Stimulated activated CD4-positive, alpha-beta T cell treated with anti-CD3 and anti-CD28 coated beads, Interleukin-2, amount 100 ng/mL, for 24 hours (primary cell): ENCODE measurements around the gene SAMHD1.

Experiments used
- DNase-seq, 2 donors: peaks; one replicate each; pipeline ENCODE4 v3.0.0-alpha.2; 2020

Gene SAMHD1

DNA sequence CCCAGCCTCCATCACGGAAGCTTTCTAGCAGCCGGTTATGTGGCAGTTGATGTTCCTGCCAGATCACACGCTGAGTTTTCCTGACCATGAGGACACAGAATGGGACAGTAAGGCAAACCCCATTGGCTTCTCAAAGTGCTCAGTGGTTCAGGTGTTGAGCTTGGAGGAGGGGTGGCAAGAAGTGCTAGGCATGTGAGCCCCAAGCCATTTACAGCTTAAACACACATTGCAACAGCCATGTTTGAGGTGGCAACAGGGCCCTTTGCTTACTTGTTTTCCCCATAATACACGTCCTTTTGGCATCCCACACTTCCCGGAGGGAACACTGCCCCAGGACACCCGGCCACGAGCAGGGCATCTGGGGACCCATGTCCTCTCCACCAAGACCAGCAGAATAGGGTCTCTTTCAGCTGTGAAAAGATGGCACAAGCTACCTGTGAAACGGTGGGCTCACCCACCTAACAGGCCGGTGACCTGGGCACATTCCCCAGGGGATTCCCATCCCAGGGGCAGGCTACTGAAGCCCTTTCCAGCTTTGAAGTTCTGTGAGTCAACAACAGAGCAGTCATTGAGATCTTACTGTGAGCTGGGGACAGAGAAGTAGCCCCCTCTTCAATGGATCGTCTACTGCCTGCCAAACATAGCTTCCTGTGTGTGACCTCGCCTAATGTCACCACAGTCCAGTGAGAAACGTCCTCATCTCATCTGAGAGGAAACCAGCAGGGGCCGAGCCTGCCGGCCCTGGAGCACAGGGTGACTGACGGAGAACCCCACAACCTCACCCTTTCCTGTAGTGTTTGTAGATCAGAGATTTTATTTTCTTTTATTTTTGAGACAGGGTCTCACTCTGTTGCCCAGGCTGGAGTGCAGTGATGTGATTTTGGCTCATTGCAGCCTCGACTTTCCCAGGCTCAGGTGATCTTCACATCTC, 79.6 kb downstream of the SAMHD1 start:
- DNase-seq, result no peak

DNA sequence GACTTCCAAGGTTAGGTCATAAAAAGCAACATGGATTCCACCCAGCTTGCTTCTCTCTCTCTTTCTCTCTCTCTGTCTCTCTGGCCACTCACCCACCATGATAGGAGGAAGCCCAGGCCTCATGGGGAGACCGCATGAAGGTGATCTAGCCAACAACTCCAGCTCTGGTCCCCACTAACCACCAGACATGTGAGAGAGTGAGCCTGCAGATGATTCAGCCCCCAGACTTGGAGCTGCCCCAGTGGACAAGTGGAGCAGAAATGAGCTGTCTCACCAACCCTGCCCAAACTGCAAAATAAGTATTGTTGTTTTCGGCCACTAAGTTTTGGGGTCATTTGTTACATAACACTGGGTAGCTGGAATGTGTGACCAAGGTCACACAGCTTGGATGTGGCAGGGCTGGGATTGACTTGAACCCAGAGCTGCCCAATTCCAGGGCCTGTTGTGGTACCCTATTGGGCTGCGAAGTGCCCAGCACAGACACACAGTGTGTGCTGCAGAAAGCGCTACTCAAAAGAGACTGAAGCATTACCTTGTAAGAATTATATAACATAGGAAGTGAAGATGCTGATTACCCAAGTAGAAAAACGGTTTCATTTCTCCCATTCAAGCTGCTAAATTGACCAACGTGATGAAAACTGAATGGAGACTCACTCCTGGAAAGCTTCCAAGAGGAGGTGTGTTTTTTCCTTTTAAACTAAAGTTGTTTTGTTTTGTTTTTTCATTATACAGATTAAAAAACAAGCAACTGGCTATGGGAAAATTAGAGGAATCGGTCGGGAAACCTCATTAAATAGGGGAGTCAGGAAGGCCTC, 84.6 kb downstream of the SAMHD1 start:
- DNase-seq, result no peak

DNA sequence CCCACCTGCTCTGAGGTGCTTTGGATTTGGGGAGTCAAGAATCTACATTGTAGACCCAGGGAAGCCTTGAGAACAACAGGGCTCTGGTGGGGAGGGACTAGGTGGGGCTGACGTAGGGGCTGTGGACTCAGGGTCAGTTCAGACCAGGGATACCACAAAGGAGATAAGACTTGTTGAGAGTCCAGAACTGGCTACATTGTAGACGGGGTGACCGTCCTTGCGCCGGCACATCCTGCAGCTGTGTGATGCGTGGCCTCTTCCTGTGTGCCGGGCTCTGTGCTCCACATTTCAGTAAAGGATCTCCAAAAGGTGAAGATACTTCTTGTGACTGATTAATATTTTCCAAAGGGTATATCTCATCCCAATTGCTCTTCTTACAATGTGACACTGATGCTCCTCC, 85.3 kb downstream of the SAMHD1 start:
- DNase-seq, result no peak

DNA sequence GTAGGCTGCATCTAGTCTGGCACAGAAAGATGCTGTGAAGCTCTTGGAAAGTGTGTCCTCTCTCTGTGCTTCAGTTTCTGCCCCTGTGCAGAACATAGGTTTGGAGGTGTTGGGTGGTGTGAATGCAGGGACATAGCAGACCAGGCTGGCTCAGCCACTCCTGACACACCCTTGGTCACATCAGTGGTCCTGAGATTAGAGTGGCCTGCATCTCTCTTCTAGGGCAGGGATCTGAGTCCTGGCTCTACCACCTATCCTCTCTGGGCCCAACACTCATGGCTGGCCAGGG, 85.7 kb downstream of the SAMHD1 start:
- no peak for DNase-seq

DNA sequence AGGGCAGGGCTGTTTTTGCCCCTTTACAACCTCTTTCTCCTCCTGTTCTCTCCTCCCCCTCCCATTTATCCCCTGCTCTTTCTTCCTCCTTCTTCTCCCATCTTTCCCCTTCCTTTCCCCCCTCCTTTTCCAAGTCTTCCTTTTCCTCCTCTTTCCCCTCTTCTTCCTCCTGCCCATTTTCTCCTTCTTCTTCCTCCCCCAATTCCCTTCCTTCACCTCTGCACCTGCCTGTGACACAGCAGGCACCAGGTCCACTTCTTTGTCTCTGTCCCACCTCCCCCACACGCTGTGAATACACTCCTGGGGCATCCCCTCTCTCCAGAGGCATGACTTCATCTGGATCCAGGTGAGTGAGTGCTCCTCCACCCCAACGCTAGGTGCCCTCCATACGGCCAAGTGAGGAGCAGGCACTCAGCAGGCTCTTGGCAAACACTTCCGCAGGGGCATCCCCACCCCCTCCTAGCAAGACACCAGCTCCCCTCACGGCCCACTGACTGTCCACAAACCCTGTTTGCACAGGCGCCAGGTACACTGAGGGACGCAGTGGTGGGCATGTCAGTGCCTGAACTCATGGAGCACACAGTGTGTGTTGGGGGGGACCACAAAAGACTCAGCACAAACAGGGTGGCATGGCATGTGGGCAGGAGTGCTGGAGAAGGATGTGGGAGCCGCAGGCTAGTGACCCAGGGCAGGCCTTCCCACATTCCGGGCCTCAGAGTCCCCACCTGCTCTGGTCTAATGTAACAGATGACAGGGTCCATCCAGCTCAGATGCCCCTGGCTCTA, 86.2 kb downstream of the SAMHD1 start:
- DNase-seq, result no peak

DNA sequence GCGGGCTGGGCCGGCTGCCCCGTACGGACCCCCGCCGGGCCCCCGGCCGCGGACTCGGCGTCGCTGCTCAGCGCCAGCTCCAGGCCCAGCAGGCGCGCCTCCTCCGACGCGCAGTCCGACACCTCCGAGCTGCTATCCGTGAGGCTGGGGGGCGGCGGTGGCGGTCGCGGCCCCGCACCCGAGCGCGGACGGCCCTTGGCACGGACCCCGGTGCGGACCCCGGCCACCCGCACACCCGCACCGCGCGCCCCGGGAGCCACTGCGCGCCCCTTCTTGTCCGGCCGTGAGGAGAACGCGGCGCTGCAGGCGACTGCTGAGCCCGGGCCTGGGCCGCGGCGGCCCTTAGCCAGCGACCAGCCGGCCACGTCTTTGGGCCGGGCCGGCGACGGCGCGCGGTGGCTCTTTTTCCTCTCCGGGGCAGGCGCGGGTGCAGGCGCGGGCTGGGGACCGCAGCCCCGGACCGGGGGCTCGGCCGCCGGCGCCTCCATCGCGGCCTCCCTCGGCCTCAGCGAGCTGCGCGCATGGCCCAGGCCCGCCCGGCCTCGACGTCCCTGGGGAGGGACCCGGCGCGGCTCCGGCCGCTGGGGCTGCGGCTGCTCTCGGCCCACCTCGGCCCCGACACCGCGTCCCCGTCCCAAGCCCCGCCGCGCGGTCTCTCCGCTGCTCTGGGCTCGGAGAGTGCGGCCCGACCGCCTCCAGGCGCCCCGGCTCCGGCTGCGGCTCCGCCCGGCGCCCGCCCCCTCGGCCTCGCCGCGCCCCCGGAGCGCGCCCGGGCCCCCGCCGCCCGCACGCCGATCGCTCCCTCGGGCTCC, 88.4 kb downstream of the SAMHD1 start:
- DNase-seq, result no peak

DNA sequence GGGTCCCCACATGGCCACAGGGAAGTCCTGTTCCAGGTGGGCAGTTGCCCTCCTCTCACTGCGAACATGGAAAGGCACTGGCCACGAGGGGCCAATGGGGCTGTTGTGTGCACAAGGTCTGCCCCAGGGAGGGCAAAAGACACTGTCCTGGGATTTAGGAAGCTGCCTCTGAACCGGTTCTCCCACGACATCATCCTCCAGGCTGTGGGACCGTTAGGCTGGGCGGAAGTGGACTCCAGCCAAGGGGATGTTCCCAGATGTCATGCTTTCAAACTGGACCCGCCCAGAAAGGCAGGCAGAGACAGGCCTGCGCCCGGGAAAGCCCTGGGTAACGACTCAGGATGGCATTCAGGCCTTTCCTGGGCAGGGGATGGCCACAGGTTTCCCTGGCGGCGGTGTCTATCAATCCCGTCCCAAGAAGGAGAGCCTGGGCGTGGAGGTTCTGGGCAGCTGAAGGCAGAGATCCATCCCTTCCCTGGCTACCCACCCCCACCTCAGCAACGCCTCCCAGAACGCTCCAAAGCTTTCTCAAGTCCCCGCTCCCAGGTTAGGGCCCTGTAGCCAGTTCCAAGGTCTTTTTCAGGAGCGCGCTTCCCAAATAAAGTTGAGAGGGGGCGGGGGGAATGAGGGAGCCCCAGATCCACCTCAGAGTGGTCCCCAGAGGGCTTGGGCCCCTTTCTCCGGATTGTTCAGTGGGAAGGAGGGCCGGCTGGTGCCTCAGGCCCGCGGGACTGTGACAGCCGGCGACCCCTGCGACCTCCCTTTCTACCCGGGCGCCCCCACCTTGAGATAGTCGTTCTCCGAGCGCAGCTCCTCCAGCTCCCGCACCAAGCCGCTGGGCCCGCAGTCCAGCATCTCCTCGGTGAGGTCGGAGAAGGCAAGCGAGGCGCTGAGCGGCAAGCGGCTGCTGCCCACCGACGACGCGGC, 89.4 kb downstream of the SAMHD1 start:
- no peak for DNase-seq

DNA sequence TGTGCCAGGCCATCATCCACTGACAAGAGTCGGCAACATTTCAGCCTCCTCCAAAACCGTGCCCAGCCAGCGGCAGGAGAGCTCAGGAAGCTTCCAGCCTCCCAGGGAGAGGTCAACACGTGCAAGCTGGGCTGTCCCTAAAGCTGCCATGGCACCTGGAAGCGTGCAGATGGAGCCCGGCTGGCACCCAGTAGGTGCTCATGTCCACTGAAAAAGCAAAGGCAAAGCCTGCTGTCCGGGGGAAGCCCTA, 90.0 kb downstream of the SAMHD1 start:
- no peak for DNase-seq

DNA sequence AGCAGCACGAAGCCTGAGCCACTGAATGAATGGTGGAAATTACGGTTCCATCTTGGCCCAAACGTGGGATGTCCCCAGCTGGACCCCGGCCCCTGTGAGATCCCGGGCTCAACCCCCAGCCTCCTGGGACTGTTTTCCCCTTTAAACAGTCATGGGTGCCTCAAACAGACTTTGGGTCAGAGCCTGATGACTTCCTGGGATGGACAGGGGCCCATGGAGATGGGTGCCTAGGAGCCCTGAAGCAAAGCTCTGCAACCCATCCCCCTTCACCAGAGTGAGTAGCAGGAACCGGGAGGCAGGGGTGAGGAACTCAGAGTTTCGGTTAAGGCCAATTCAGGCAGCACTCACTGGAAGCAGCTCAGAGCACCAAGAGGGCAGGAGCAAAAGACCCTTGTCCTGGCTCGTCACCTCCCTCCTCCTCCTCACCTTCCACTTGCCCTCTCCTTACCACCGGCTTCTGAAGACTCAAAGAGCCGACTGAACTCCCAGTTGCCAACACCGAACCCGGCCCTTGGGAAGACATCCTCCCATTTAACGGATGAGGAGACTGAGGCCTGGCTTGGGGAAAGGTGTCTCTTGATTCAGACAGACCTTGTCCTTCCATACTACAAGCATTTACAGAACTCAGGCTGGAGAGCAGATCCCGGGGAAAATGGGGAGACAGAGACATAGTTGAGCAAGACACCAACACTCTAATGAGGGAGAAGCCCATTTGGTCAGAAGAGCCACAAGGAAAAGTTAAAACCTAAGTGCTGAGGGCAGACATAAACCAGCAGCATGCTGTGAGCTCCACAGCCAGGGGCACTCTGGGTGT, 90.5 kb downstream of the SAMHD1 start:
- DNase-seq, result no peak

DNA sequence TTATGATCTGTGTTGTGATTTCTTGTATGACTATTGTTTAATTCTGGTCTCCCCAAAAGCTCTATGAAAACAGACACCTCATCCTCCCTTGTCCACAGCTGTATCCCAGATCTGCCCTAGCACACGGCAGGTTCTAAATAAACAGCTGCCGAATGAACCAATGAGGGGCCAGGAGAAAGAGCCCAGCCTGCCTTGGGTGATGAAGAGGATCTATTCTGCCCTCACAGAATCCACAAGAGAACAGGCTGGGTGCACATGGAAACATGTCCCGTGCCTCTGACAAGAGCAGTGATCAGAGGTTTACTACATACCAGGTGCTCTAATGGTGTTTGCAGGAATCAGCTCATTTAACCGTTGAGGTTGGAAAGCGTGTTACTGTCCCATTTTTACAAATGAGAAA, 91.2 kb downstream of the SAMHD1 start:
- DNase-seq, result no peak

DNA sequence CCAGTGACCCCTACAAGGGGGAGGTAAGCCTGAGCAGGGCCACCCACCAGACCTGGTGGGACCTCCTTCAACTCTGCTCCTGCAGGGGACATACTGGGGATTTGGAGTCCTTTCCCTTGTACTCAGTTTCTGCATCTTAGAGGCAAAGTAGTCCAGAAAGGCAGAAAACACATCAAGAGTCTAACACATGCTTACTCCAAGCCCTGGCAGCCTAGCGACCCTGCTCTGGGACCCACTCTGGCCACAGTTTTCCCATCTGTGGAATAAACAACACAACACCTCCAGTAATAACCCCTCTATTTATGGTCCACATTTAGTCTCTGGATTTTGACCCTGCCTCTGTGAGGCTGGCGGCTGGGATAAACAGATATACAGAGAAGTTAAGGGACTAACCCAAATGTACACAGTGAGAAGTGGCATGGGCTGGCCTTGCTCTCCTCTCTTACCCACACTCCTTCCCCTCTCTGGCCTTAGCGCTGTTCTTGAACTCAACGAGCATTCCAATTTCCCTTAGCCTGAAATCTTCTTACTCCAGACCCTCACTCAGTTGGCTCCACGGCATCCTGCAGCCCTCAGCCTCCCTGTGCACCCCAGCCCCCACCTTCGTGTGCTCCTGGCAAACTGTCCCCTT, 91.7 kb downstream of the SAMHD1 start:
- no peak for DNase-seq

DNA sequence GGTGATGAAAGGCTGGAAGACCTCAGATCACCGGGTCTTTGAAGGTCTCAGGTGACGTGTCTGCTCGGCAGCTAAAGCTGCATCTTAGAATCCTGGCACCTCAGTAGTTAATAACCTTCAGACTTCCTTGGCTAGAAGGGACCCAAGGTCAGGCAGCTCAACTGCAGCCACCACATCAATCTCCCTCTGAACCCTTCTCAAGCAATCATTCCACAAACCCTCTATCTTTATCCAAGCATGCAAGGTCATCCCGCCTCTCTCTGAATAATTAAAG, 92.3 kb downstream of the SAMHD1 start:
- DNase-seq, result no peak

DNA sequence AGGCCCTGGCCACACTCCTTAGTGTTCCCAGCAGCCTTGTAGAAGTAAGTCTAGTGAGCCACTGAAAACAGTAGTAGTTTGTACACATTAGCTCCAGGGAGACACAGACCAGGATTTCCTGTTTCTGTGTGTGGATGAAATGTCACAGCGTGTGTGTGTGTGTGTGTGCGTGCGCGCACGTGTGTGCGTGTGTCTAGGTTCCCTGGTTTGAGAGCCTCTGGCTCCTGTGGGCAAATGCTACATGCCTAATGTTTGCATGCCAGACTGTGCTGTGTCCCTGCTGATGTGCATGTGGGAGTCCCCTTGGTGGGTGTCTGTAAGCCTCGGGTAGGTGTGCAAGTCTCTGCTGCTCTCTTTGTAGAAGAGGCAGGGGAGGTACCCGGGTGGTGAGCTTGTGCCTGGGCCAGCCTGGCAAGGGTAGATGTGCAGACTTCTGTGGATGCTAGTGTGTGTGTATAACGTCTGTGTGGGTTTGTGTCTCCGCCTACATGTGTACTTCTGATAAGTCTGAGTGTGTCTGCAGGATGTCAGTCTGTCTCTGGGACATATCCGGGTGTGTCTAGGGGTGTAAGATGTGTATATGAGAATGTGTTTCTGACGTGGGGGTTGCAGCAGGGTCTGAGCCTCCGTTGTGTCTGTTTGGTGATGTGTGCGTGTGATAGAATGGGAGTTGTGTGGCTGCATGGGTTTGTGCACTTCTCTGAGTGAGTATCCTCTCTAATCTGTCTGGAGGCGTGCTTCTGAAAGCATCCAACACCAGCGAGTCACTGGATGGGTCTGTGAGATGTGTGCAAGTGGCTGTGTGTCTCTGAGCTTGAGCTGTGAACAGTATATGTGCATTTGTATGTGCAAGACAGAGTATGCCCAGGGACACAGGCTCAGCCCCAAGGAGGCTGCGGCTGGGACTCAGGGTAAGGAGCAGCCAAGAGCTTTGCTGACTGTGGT, 94.5 kb downstream of the SAMHD1 start:
- DNase-seq, result peak in 1 of 2 donors; percentile 33

DNA sequence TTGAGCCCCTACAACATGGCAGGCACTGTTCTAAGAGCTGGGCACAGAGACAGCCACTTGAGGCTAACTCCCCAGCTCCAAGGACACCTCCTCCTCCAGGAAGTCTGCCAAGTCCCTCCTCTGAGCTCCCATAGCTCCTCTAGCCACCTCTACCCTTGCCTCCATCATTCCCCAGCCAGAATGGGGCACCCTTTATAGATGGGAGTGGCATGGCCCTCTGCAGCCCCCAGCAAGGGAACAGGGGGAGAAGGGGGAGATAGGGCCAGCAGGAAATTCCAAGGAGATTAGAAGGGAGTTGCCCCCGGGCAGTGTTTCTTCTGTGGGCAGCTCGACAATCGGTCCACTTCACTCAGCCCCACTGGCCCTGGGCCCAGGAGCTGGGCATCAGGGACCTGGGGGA, 95.3 kb downstream of the SAMHD1 start:
- no peak for DNase-seq

DNA sequence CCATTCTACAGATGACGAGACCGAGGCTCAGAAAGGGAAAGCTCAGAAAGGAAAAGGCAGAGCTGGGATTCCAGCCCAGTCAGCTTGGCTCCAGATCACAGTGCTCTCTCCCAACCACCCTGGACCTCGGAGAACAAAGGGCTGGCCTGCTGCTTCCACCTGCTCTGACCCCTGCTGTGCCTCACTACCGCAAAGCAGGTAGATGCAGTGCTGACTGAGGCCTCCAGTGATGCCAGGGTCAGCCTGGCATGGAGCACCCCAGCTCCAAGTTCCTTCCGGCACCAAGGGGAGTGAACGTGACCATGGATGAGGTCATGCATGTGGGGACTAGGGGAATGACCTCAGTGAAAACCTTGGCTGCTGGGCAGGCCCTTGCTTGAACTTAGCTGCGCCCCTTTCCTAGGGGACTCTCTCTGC, 96.3 kb downstream of the SAMHD1 start:
- no peak for DNase-seq

DNA sequence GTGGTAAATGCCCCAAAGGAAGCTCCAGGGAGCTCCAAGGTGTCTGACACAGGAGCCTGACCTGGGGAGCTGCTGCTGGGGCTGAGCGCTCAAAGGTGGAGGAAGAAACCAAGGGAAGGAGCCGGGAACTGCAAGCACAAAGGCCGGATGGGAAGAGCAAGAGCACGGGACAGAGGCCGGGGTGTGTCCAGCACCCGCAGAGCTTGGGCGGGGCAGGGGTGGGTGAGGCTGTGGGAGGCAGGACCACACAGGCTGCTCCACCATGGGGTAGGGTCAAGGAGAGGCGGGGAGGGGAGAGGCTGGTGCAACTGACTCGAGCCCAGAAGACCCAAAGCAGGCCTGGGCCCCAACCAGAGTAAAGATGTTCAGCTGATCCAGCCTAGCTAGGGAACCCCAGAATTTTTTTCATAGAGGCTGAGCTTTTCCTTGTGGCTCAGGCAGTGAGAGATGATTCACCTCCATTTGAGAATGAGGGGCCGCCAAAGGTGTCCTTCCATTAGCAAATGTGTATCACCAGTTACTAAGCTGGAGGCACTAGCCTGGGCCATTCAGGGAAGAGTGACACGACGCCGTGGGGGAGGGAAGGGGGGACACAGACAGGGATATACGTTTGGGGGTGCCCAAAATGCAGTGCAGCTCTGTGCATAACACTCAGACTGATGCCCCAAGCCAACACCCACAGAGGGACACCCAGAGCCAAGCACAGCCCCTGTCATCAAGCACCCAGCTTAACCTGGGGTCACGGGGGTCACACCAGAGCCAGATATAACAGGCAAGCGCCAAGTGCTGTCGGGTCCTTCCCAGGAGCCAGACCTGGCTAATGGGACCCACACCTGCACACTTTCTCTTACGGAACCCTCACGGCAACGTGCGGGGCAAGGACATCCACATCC, 96.9 kb downstream of the SAMHD1 start:
- DNase-seq, result no peak

DNA sequence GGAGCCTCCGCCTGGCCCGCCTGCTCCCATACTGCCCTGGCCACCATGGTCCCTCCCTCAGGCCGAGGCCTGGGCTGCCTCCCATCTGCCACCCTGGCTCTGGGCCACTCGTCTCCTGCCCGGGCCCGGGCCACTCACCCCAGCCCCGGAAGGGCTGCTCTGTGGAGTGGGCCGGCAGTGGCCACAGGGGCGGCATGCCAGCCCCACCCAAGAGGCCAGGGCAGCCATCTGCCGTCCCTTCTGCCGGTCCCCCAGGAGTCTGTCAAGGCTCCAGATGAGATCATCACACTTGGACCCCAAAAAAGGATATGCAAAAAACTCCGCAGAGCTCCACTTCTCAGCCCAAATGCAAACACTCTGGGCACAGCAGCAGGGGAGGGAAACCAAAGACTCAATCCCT, 99.3 kb downstream of the SAMHD1 start:
- DNase-seq, result no peak

DNA sequence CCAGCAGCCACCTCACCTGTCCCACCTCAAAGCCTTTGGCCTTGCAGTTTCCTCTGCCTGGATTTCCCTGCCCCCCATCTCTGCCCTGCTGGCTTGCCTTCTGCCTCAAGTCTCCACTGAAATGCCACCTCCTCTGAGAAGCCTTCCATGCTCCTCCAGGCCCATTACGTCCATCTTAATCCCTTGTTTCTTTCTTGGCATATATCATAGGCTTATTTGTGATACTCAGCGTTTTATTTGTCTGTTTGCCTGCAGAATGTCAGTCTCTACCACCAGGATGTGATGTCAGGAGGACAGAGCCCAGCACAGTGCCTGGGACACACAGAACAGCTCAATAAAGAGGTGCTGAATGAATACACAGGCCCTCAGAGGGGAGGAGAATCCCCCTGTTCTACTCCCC, 100.0 kb downstream of the SAMHD1 start:
- DNase-seq, result no peak
